VCaP (cell line): Measurements from ENCODE around the gene COL21A1.

Experiments
- H3K27ac ChIP-seq: fragments of 450-650 bp; 2 replicates; pipeline ENCODE4 v1.5.1; 2017
- CTCF ChIP-seq: fragments of 450-650 bp; conservative IDR thresholded peaks from 2 replicates; pipeline ENCODE4 v1.5.1; 2017; ENCODE audit warnings: mild to moderate bottlenecking, moderate library complexity

The COL21A1 gene

GRCh38 chr6:56232436-56232835, 14.9 kb downstream of the COL21A1 start:
- H3K27ac ChIP-seq = no peak overlapping the region
- TF ChIP-seq CTCF = no peak

- TF ChIP-seq CTCF = no peak
- no peak overlapping the region for H3K27ac ChIP-seq
Observed at GRCh38 chr6:56231827-56232226, 15.6 kb downstream of the COL21A1 start.

- no peak for TF ChIP-seq CTCF
- no peak overlapping the region for H3K27ac ChIP-seq
Observed at GRCh38 chr6:56230976-56231566, 16.3 kb downstream of the COL21A1 start.

- no peak overlapping the region for H3K27ac ChIP-seq
- TF ChIP-seq CTCF = no peak
Observed at GRCh38 chr6:56227071-56227879, 20.1 kb downstream of the COL21A1 start.

GRCh38 chr6:56223995-56224394, 23.4 kb downstream of the COL21A1 start:
- H3K27ac ChIP-seq = no peak overlapping the region
- TF ChIP-seq CTCF = no peak

GRCh38 chr6:56222499-56222898, 24.9 kb downstream of the COL21A1 start:
- TF ChIP-seq CTCF = no peak
- H3K27ac ChIP-seq = no peak overlapping the region

GRCh38 chr6:56220078-56220477, 27.3 kb downstream of the COL21A1 start:
- no peak for TF ChIP-seq CTCF
- H3K27ac ChIP-seq = no peak overlapping the region
